Activated CD4-positive, alpha-beta T cell treated with anti-CD3 and anti-CD28 coated beads for 1 hour (primary cell): ENCODE data around the gene GRIA2.
"Not testable (repeated sequence)": the region's sequence is repeated elsewhere in the genome, so short reads cannot be mapped to it uniquely, and the experiment has no call there.

Source experiments
- DNase-seq: peaks from one replicate; pipeline ENCODE4 v3.0.0-alpha.2; 2020

Gene GRIA2

GRCh38 chr4:157220371-157220881, at the start of gene GRIA2:
Gene GRIA2, plus strand, starts transcription at chr4:157220728. Its CDS starts 315 bp downstream, at chr4:157221043.
- no peak for DNase-seq

- no peak for DNase-seq
Measured at GRCh38 chr4:157172011-157172410, 48.5 kb upstream of the GRIA2 start.

- DNase-seq: not testable (repeated sequence)
Measured at GRCh38 chr4:157180268-157180667, 40.3 kb upstream of the GRIA2 start.

GRCh38 chr4:157184300-157184699, 36.2 kb upstream of the GRIA2 start:
- no peak for DNase-seq

- DNase-seq: no peak
Measured at GRCh38 chr4:157185363-157185762, 35.2 kb upstream of the GRIA2 start.

GRCh38 chr4:157195374-157195773, 25.2 kb upstream of the GRIA2 start:
- no peak for DNase-seq

- no peak for DNase-seq
Measured at GRCh38 chr4:157196046-157196445, 24.5 kb upstream of the GRIA2 start.

- no peak for DNase-seq
Measured at GRCh38 chr4:157204634-157205244, 15.8 kb upstream of the GRIA2 start.

GRCh38 chr4:157217708-157218107, 2.8 kb upstream of the GRIA2 start:
- no peak for DNase-seq

- no peak for DNase-seq
Measured at GRCh38 chr4:157219711-157220370, 687 bp upstream of the GRIA2 start.

- no peak for DNase-seq
Measured at GRCh38 chr4:157221426-157221894, 932 bp downstream of the GRIA2 start.

GRCh38 chr4:157221895-157222770, 1.6 kb downstream of the GRIA2 start:
- DNase-seq: no peak

GRCh38 chr4:157222771-157223160, 2.2 kb downstream of the GRIA2 start:
- DNase-seq: no peak

- DNase-seq: no peak
Measured at GRCh38 chr4:157223456-157223855, 2.9 kb downstream of the GRIA2 start.

GRCh38 chr4:157225096-157225495, 4.6 kb downstream of the GRIA2 start:
- no peak for DNase-seq

- DNase-seq: no peak
Measured at GRCh38 chr4:157226035-157226434, 5.5 kb downstream of the GRIA2 start.

- DNase-seq: no peak
Measured at GRCh38 chr4:157226601-157227000, 6.1 kb downstream of the GRIA2 start.

GRCh38 chr4:157231525-157231924, 11.0 kb downstream of the GRIA2 start:
- DNase-seq: no peak

GRCh38 chr4:157242871-157243270, 22.3 kb downstream of the GRIA2 start:
- DNase-seq: no peak

GRCh38 chr4:157244348-157244747, 23.8 kb downstream of the GRIA2 start:
- DNase-seq: no peak

GRCh38 chr4:157245351-157245750, 24.8 kb downstream of the GRIA2 start:
- DNase-seq: no peak

GRCh38 chr4:157246964-157247363, 26.4 kb downstream of the GRIA2 start:
- no peak for DNase-seq

GRCh38 chr4:157258165-157258564, 37.6 kb downstream of the GRIA2 start:
- DNase-seq: not testable (repeated sequence)
